DMS114 treated with DMSO at 0.1 percent for 48 hours (cell line): ENCODE data around the gene LILRB4.
"Not testable (repeated sequence)": the region's sequence is repeated elsewhere in the genome, so short reads cannot be mapped to it uniquely, and the experiment has no call there.

Experiments used
- DNase-seq: peaks from one replicate; lab custom pipeline; 2025; ENCODE audit not compliant: unreplicated experiment; lab: John Stamatoyannopoulos, UW

Gene LILRB4

GRCh38 chr19:54691582-54692297 is 29.0 kb downstream of the LILRB4 start:
- no peak for DNase-seq

GRCh38 chr19:54692298-54692615 is 29.5 kb downstream of the LILRB4 start:
- DNase-seq, result no peak

DNA sequence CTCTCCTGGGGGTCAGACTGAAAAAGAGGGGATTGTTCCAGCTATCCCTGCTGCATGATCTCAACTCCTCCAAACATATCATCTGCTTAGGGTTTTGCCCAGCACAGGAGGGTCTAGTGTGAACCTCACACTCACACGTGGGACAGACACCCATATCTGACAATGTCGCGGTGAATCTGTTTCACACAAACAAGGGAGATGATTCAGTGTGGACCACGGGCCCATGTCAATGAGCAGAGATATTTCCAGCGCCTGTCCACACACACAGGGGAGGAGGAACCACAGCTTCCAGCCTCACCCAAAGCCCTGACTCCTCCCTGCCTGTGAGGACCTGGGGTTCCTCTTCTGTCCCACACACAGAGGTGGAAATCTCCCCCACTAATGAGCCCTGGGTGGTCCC is 31.9 kb downstream of the LILRB4 start:
- no peak for DNase-seq

DNA sequence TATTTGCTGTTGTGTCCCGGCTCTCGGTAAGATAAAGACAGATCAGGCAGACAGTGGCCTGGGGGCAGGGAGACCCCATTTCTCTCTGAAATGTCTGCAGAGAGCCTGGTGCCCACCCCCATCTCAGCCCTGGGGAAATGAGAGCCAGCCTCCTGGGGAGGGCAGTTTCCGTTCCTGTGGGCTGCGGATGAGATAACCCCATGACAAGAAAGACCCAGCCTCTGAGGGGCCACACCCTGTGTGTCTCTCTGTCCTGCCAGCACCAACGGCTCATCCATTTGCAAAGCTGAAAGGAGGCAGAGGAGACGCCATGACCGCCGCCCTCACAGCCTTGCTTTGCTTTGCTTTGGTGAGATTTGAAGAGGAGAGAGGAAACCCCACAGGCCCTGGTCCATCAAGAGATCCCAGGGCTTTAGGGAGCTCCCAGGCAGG is 33.3 kb downstream of the LILRB4 start:
- no peak for DNase-seq

DNA sequence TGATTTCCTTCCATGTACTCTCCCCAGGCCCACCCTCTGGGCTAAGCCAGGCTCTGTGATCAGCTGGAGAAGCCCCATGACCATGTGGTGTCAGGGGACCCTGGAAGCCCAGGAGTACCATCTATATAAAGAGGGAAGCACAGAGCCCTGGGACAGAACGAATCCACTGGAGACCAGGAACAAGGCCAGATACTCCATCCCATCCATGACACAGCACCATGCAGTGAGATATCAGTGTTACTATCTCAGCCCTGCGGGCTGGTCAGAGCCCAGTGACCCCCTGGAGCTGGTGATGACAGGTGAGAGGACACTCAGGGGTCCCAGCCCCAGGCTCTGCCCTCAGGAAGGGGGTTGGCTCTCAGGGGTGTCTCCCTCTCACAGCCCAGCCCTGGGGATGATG is 34.0 kb downstream of the LILRB4 start:
- DNase-seq, result no peak

- not testable (repeated sequence) for DNase-seq
Observed at GRCh38 chr19:54697716-54698115, 34.9 kb downstream of the LILRB4 start.

DNA sequence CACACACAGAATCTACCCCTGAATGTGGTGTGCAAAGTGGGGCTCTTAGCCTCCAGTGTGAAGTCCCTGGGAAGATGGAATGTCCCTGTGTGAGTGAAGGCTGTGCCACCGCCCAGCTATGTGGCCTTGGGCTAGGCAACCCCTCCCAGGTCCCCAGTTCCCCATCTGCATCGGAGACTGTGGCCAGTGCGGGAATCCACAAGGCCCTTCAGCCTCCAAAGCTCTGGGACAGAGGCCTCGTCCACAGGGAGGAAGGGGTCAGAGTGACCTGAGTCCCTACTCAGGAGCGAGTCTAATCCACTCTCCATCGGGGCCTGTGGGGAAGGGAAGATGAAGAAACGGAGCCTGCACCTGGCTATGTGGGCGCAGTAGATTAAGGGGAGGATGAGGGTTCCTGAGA is 42.1 kb downstream of the LILRB4 start:
- DNase-seq, result no peak

- no peak for DNase-seq
Observed at GRCh38 chr19:54707962-54708361, 45.2 kb downstream of the LILRB4 start.

DNA sequence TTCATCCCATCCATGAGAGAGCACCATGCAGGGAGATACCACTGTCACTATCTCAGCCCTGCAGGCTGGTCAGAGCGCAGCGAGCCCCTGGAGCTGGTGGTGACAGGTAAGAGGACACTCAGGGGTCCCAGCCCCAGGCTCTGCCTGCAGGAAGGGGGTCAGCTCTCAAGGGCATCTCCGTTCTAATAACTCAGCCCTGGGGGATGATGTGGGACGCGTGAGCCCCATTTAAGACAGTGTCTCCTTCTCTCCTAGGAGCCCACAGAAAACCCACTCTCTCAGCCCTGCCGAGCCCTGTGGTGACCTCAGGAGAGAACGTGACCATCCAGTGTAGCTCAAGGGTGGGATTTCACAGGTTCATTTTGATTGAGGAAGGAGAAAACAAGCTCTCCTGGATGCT is 46.0 kb downstream of the LILRB4 start:
- peak; percentile 45 for DNase-seq

DNA sequence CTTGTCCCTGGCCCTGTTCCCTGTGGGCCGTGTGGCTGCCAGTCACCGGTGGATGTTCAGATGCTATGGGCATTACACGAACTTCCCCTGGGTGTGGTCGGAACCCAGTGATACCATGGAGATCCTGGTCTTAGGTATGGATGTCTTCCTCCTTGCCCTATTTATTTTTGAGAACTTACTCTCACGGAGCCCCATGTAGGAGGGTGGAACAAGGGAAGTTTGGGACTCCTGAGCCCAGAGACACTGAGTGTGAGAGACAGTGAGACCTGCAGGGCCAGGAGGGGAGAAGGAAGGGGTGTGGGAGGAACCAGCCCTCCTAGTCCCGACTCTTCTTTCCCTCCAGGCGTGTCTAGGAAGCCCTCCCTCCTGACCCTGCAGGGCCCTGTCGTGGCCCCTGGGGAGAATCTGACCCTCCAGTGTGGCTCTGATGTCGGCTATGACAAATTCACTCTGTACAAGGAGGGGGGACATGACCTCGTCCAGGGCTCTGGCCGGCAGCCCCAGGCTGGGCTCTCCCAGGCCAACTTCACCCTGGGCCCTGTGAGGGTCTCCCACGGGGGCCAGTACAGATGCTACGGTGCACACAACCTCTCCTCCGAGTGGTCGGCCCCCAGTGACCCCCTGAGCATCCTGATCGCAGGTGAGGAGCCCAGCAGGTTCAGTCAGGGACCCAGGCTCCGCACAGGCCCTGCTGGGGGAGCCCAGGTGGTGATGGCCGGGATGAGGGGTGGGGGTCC is 46.6 kb downstream of the LILRB4 start:
- no peak for DNase-seq

DNA sequence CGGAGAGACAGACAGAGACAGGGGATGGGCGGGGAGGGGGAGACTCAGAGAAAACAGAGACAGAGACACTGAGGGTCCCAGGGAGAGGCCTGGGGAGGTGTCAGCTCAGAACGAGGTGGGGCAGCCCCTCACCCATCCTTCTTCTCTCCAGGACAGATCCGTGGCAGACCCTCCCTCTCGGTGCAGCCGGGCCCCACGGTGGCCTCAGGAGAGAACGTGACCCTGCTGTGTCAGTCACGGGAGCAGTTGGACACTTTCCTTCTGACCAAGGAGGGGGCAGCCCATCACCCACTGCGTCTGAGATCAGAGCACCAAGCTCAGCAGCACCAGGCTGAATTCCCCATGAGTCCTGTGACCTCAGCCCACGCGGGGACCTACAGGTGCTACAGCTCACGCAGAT is 47.2 kb downstream of the LILRB4 start:
- not testable (repeated sequence) for DNase-seq
